Activated T-cell treated with anti-CD3 and anti-CD28 coated beads, Interleukin-2, amount 50 U/mL, for 72 hours (primary cell): ENCODE data around the gene JAZF1. TPM values are rescaled to one million over a fixed set of nuclear protein-coding genes. Genes with fewer than 3 reads are reported as not detected.

ENCODE experiments used
- ATAC-seq, 2 donors: fragments of 150-1000 bp; cut with Tn5 transposase; replicated peaks in 1 of 2; 2 replicates each; pipeline ENCODE4 v1.10.0; 2021; ENCODE audit warnings: moderate library complexity in 2 of 2, mild to moderate bottlenecking in 1 of 2
- DNase-seq, 2 donors: peaks; one replicate each; pipeline ENCODE4 v3.0.0; 2021 to 2022; ENCODE audit warnings: mixed read lengths in 1 of 2
- H3K27ac Mint-ChIP-seq: one replicate; pipeline ENCODE4 v1.8.0; 2022; ENCODE audit warnings: mild to moderate bottlenecking, moderate library complexity, mixed read lengths
- H3K27me3 Mint-ChIP-seq: one replicate; pipeline ENCODE4 v1.8.0; 2022; ENCODE audit warnings: low read depth, mixed read lengths
- H3K36me3 Mint-ChIP-seq, 2 donors: one replicate each; pipeline ENCODE4 v1.8.0; 2022; ENCODE audit warnings: mixed read lengths in 2 of 2, mild to moderate bottlenecking in 1 of 2; ENCODE audit not compliant: insufficient read depth in 2 of 2
- H3K4me1 Mint-ChIP-seq: one replicate; pipeline ENCODE4 v1.8.0; 2022; ENCODE audit warnings: low read depth, mixed read lengths
- H3K4me3 Mint-ChIP-seq, 2 donors: one replicate each; pipeline ENCODE4 v1.8.0; 2022; ENCODE audit warnings: mild to moderate bottlenecking in 2 of 2, mixed read lengths in 2 of 2, moderate library complexity in 2 of 2
- H3K9me3 Mint-ChIP-seq, 2 donors: one replicate each; pipeline ENCODE4 v1.8.0; 2022; ENCODE audit warnings: mixed read lengths in 2 of 2
- total RNA-seq, 2 donors: library from RNA; stranded (reverse); gene quantifications; one replicate each; pipeline ENCODE4 v1.2.3, GENCODE V29; 2022

Gene JAZF1
- total RNA-seq, 2 donors from 2014 or later = 4.3 to 7.9 TPM

GRCh38 chr7:27955011-27955410 lies 225.6 kb downstream of the JAZF1 start:
- ATAC-seq (no peak), DNase-seq (no peak)
- Mint-ChIP-seq H3K9me3 (no peaks in the 10 kb centered on the region), H3K36me3 (peaks cover 0 to 1% of the 10 kb centered on the region in 2 donors), H3K4me1 (peaks cover 22% of the 10 kb centered on the region), H3K4me3 (no peak overlapping the region), H3K27ac (no peak overlapping the region), H3K27me3 (no peaks in the 10 kb centered on the region)

DNA sequence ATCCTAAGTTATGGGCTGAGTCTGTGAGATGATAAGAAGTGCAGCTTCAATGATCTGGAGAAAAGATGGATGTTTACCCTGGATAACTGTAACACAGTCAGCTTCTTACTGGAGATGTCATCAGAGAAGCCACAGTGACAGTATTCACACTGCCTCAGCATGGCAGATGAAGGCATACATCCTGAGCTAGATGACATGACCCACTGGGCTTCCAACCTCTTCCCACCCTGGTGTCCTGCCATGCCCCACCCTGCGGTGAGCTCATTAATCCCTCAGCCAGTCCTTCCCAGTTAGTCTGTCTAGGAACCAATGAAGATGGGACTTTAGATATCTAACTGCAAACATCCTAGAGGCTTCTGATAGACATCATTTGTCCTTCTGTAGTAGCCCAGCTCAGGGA lies 226.8 kb downstream of the JAZF1 start:
- Mint-ChIP-seq H3K27me3 (no peaks in the 10 kb centered on the region), H3K36me3 (peaks cover 0 to 1% of the 10 kb centered on the region in 2 donors), H3K4me3 (no peak overlapping the region), H3K27ac (peak overlapping the region; percentile 44), H3K4me1 (peaks cover 22% of the 10 kb centered on the region), H3K9me3 (no peaks in the 10 kb centered on the region)
- peak in 1 of 2 donors; percentile 51 for ATAC-seq
- no peak for DNase-seq

- no peak for ATAC-seq
- DNase-seq = no peak
- Mint-ChIP-seq H3K36me3 (peaks cover 0 to 1% of the 10 kb centered on the region in 2 donors), H3K27ac (peak overlapping the region; percentile 44), H3K4me3 (no peak overlapping the region), H3K9me3 (no peaks in the 10 kb centered on the region), H3K27me3 (no peaks in the 10 kb centered on the region), H3K4me1 (peaks cover 22% of the 10 kb centered on the region)
Measured at GRCh38 chr7:27953361-27953760, 227.2 kb downstream of the JAZF1 start.

DNA sequence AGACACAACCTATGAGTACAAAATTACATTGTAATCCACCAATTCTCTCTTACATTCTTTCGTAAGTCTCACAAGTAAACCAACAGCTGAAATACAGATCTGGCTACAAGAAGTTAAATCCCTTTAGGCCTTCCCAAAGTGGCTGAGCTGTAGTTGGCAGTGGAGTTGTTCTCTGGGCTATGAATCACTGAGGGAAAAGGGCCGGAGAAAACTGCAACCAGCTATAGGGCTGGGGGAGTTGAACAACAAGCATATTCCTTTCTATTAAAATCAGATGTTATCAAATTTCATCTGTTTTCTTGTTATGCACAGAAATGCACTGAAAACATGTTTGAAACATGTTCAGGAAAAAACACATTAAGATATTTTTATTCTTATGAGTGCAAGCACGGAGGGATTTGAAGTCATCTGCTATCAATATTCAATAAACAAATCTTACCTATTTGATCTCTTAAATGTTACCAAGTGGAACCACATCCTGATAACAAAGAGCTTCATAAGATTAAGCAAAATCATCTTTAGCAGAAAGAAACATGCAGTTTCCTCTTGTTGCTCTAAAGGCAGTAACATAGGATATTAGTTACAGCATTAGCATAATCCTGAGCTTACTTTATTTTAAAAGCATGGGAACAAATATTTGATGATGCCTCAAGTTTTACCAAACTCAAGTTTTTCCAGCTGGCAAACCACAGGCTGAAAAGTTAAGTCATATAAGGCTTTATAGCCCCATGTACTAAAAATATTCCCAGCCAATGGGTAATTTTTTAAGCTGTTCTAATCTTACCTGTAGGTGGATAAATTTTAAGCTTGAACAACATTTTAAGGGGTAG lies 227.9 kb downstream of the JAZF1 start:
- ATAC-seq = no peak

DNA sequence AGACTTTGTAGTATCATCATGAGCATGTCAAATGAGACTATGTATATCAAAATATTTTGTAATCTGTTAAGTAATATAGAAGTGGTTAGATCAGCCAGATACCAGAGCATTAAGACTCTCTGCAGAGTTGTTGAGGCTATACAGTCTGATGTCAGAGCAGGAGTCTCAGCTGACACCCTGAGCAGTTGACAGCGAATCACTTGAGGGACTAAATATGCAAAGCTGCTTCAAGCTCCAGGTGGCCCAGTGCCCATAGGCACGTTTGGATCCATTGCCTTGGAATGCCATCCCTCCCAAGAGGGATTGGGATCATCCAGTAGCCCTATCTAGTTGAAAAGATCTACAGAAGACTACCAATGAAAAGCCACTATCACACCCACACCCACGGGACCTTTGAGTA lies 230.5 kb downstream of the JAZF1 start:
- Mint-ChIP-seq H3K4me3 (no peak overlapping the region), H3K27me3 (no peaks in the 10 kb centered on the region), H3K27ac (no peak overlapping the region), H3K9me3 (no peaks in the 10 kb centered on the region), H3K36me3 (peaks cover 0 to 1% of the 10 kb centered on the region in 2 donors), H3K4me1 (peaks cover 22% of the 10 kb centered on the region)
- DNase-seq (no peak), ATAC-seq (no peak)

More for the DNA sequence above, 227.9 kb downstream of the JAZF1 start:
- no peaks in the 10 kb centered on the region for H3K27me3 Mint-ChIP-seq
- no peak for DNase-seq
- H3K4me3 Mint-ChIP-seq = no peak overlapping the region
- peaks cover 22% of the 10 kb centered on the region for H3K4me1 Mint-ChIP-seq
- peaks cover 0 to 1% of the 10 kb centered on the region in 2 donors for H3K36me3 Mint-ChIP-seq
- H3K27ac Mint-ChIP-seq = no peak overlapping the region
- H3K9me3 Mint-ChIP-seq = no peaks in the 10 kb centered on the region

- H3K27ac Mint-ChIP-seq = no peak overlapping the region
- DNase-seq = no peak
Measured at GRCh38 chr7:27948861-27949260, 231.7 kb downstream of the JAZF1 start.

DNA sequence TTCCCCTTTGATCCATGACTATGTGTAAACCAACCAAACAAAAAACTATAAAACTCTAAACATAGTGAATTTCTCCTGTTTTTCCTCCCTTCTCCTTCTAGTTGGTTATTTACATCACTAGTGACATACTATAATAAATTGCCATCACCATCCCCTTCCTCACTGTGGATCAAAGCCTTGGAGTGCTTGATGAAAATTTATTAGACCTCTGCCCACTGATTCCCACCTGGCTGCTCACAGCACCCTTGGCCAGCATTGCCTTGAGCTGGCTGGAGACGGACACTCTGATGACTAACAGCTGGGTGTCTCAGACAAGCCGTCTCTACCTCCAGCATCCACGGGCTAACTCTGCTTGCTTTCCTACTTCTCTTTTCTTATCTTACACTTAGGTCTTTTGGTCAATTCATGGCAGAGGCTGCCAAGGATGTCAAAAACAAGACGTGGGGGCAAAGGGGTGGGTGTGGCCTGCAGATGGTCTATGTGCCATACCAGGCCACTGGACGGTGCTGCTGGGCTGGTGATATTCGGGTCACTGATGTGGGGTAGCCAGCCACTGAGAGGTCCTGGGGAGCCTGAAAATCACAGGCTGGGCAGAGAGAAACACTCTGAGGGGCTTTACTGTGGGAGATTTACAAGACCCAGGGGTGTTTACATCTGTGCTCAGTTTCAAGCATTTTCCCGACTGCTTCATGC lies 232.9 kb downstream of the JAZF1 start:
- H3K4me3 Mint-ChIP-seq = no peak overlapping the region
- H3K27me3 Mint-ChIP-seq = no peaks in the 10 kb centered on the region
- H3K4me1 Mint-ChIP-seq = peaks cover 8% of the 10 kb centered on the region
- no peaks in the 10 kb centered on the region for H3K36me3 Mint-ChIP-seq
- no peak for DNase-seq
- no peaks in the 10 kb centered on the region for H3K9me3 Mint-ChIP-seq
- ATAC-seq = no peak
- H3K27ac Mint-ChIP-seq = no peak overlapping the region

More at GRCh38 chr7:27948861-27949260, 231.7 kb downstream of the JAZF1 start:
- peaks cover 17% of the 10 kb centered on the region for H3K4me1 Mint-ChIP-seq
- H3K36me3 Mint-ChIP-seq = no peaks in the 10 kb centered on the region
- H3K9me3 Mint-ChIP-seq = no peaks in the 10 kb centered on the region
- no peaks in the 10 kb centered on the region for H3K27me3 Mint-ChIP-seq
- H3K4me3 Mint-ChIP-seq = no peak overlapping the region
- no peak for ATAC-seq

DNA sequence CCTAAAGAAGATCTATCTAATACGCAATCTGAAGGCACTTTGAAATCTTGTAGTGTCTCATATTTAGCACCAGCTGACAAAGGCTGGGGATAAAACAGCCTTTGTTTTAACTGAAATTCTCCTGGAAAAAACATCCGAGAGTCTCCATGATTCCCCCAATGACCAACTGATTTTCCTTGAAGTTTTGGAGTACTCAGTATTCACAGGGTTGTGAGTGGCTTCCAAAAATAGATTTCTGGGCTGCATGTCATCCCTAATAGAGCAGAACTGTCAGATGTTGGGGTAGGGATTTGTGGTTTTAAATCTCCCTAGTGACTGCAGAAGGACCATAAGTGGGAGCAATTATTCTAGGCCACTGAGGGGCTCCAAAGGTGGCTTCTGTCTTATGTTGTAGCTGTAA lies 234.2 kb downstream of the JAZF1 start:
- no peaks in the 10 kb centered on the region for H3K4me1 Mint-ChIP-seq
- no peak for DNase-seq
- H3K27ac Mint-ChIP-seq = no peak overlapping the region
- H3K4me3 Mint-ChIP-seq = no peak overlapping the region
- no peaks in the 10 kb centered on the region for H3K27me3 Mint-ChIP-seq
- no peak for ATAC-seq
- no peaks in the 10 kb centered on the region for H3K9me3 Mint-ChIP-seq
- peaks cover 0 to 2% of the 10 kb centered on the region in 2 donors for H3K36me3 Mint-ChIP-seq

DNA sequence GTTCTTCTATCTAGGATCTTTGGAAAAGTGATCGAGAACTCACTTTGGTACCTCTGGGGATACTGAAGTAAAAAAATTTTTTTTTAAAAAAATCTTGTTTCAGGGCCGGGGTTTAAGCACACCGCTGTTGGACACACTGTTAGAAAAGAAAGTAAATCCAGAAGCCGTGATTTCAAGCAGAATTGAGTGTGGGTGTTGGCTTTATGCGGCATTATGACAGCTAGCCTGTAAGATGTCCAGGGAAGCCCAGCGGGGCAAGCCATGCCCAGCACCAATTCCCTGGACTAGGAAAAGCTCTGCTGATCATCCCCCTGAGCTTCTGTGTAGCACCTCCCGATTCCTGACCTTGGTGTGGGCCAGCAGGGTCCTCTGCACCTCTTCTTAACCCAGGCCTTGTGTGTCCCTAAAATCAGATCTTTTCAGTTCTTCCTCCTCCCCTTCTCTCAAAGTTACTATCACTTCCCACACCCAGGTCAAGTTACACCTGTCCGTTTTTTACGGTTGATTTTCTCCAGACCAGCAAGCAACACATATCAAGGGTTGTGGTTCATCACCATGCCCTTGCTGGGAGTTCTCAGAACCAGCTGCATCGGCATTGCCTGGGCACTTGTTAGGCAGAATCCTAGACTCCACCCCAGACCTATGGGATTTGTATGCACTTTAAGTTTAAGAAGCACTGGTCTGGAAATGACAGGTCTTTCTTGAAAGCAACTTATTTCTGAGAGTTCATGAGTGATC lies 235.4 kb downstream of the JAZF1 start:
- Mint-ChIP-seq H3K4me3 (no peak overlapping the region), H3K4me1 (no peaks in the 10 kb centered on the region), H3K27me3 (no peaks in the 10 kb centered on the region), H3K27ac (no peak overlapping the region), H3K9me3 (no peaks in the 10 kb centered on the region), H3K36me3 (peaks cover under 1 to 4% of the 10 kb centered on the region in 2 donors)
- DNase-seq (no peak), ATAC-seq (no peak)

DNA sequence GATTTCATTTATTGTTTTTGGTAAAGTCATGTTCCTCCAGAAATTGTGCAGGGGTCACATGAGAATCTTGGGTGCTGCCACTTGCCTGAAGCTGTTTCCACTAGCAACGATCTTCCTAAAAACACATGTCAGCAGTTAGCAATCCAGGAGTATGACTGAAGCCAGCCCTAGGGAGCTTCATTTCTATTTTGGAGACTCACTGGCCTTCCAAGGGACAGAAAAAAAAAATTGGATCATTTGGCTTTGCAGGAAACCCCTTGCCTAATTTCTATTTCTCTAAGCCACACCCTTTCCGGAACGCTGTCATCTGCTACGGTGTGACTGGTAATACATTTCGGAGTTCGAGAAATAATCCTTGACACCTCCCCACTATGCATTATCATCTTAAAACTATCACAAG lies 236.0 kb downstream of the JAZF1 start:
- Mint-ChIP-seq H3K36me3 (peaks cover 2 to 4% of the 10 kb centered on the region in 2 donors), H3K4me1 (no peaks in the 10 kb centered on the region), H3K4me3 (no peak overlapping the region)

DNA sequence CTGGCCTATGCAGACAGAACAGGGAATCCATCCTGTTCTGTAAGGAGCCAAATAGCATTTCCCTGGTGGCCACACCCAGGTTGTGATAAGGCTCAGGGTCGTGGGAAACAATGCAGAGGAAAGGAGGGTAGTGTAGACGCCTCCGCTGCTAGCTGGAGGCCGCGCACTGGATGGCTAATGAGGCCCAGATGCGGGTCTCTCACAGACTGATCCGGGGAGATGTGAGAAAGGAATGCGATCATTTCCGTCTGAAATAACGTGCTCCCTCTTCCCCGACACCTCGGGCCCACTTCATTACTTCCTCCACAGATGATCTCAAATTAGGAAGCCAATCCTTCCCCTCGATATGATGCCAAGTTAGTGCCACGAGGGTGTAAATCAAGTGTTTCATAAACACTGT lies 237.4 kb downstream of the JAZF1 start:
- Mint-ChIP-seq H3K9me3 (no peaks in the 10 kb centered on the region), H3K4me3 (no peak overlapping the region), H3K27me3 (no peaks in the 10 kb centered on the region), H3K27ac (no peak overlapping the region), H3K36me3 (peaks cover 2 to 4% of the 10 kb centered on the region in 2 donors), H3K4me1 (no peaks in the 10 kb centered on the region)
- ATAC-seq (no peak), DNase-seq (no peak)

More for the DNA sequence above, 236.0 kb downstream of the JAZF1 start:
- no peaks in the 10 kb centered on the region for H3K27me3 Mint-ChIP-seq
- no peaks in the 10 kb centered on the region for H3K9me3 Mint-ChIP-seq
- H3K27ac Mint-ChIP-seq = no peak overlapping the region
- ATAC-seq = no peak
- DNase-seq = no peak

DNA sequence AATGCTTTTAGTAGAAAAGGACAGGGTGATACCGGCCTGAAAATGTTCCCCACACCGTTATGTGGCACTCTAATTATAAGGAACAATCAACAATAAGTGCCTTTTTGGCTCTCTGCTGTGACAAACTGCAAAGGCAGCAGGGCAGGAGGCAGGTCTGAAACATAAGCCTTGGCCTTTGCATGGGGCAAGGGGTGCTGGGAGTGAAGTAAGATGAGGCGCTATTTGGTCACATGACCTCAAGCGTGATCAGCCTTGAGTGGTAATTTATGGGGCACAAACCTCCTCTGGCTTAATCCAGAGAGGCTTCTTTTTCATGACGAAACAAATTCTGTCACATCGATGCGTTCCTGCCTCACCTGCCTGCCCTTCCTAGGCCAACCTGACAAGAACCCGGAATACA lies 237.9 kb downstream of the JAZF1 start:
- no peak overlapping the region for H3K27ac Mint-ChIP-seq

GRCh38 chr7:27941522-27941921 lies 239.1 kb downstream of the JAZF1 start:
- Mint-ChIP-seq H3K36me3 (peaks cover 2 to 4% of the 10 kb centered on the region in 2 donors), H3K27me3 (no peaks in the 10 kb centered on the region), H3K27ac (no peak overlapping the region), H3K9me3 (no peaks in the 10 kb centered on the region), H3K4me3 (no peak overlapping the region), H3K4me1 (no peaks in the 10 kb centered on the region)
- no peak for DNase-seq
- no peak for ATAC-seq

More for the DNA sequence above, 237.9 kb downstream of the JAZF1 start:
- Mint-ChIP-seq H3K36me3 (peaks cover 2 to 4% of the 10 kb centered on the region in 2 donors), H3K4me1 (no peaks in the 10 kb centered on the region), H3K27me3 (no peaks in the 10 kb centered on the region), H3K4me3 (no peak overlapping the region), H3K9me3 (no peaks in the 10 kb centered on the region)
- DNase-seq = no peak
- ATAC-seq = no peak
